ENCODE results near the gene RPL27. TPM values are rescaled to one million over a fixed set of nuclear protein-coding genes. Genes with fewer than 3 reads are reported as not detected.

Gene RPL27
- total RNA-seq, 1 donor from 2014 or later = 1,032 TPM

DNA sequence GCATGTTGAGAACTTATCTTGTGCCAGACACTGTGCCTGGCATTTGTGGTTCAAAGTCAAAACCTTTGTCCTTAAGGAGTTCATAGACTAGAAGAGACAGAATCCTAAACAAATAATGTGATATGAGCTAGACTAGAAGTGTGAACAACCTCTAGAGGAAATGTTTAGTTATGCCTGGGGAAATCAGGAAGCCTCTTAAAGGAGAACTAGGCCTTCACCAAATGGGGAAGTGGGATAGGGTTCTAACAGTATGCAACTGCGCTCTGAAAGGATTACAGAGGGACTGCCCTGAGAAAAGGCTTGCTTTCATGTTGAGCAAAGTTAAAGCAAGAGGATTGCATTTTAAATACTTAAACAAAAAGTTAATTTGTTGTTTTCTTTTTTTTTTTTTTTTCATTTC, 13.0 kb upstream of the RPL27 start:
- no peaks in the 10 kb centered on the region for H3K9me3 ChIP-seq (ENCODE audit: insufficient read depth, low read depth, low read length)
- no peak for DNase-seq (ENCODE audit: low read depth)
- peaks cover 25% of the 10 kb centered on the region for H3K79me2 ChIP-seq (ENCODE audit: insufficient read depth, low read length)
- FAIRE-seq = no peak
- H3K36me3 ChIP-seq (ENCODE audit: insufficient read depth, low read length) = peaks cover 23% of the 10 kb centered on the region
- no peak overlapping the region for H3K9ac ChIP-seq (ENCODE audit: low read length)
- H4K20me1 ChIP-seq (ENCODE audit: insufficient read depth, low read length) = peaks cover 21% of the 10 kb centered on the region
- Mint-ChIP-seq H3K4me1 (ENCODE audit: low read depth, unreplicated experiment) (peaks cover 14% of the 10 kb centered on the region), H3K27ac (ENCODE audit: unreplicated experiment) (no peak overlapping the region), H3K27me3 (ENCODE audit: low read depth, unreplicated experiment) (no peaks in the 10 kb centered on the region), H3K4me3 (ENCODE audit: unreplicated experiment) (no peak overlapping the region), H3K36me3 (ENCODE audit: low read depth, unreplicated experiment) (peaks cover 16% of the 10 kb centered on the region), H3K9me3 (ENCODE audit: unreplicated experiment) (no peaks in the 10 kb centered on the region)
- TF ChIP-seq, protein P1, sequence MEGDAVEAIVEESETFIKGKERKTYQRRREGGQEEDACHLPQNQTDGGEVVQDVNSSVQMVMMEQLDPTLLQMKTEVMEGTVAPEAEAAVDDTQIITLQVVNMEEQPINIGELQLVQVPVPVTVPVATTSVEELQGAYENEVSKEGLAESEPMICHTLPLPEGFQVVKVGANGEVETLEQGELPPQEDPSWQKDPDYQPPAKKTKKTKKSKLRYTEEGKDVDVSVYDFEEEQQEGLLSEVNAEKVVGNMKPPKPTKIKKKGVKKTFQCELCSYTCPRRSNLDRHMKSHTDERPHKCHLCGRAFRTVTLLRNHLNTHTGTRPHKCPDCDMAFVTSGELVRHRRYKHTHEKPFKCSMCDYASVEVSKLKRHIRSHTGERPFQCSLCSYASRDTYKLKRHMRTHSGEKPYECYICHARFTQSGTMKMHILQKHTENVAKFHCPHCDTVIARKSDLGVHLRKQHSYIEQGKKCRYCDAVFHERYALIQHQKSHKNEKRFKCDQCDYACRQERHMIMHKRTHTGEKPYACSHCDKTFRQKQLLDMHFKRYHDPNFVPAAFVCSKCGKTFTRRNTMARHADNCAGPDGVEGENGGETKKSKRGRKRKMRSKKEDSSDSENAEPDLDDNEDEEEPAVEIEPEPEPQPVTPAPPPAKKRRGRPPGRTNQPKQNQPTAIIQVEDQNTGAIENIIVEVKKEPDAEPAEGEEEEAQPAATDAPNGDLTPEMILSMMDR (IDR thresholded peaks at IDR 0.05; ENCODE audit: insufficient read depth, low read depth, low read length) = no peak
- no peak for TF ChIP-seq EZH2 (IDR thresholded peaks at IDR 0.05; ENCODE audit: insufficient read depth, low read length)
- H3K27ac ChIP-seq (ENCODE audit: low read depth, low read length) = no peak overlapping the region
- H2AFZ ChIP-seq (ENCODE audit: low read depth, low read length) = no peak overlapping the region
- H3K4me1 ChIP-seq (ENCODE audit: insufficient read depth, low read length) = peaks cover 15% of the 10 kb centered on the region
- H3K4me2 ChIP-seq (ENCODE audit: low read length) = no peak overlapping the region
- H3K4me3 ChIP-seq (ENCODE audit: insufficient read depth, low read depth, low read length) = no peak overlapping the region
- H3K27me3 ChIP-seq (ENCODE audit: insufficient read depth, low read length) = no peaks in the 10 kb centered on the region

DNA sequence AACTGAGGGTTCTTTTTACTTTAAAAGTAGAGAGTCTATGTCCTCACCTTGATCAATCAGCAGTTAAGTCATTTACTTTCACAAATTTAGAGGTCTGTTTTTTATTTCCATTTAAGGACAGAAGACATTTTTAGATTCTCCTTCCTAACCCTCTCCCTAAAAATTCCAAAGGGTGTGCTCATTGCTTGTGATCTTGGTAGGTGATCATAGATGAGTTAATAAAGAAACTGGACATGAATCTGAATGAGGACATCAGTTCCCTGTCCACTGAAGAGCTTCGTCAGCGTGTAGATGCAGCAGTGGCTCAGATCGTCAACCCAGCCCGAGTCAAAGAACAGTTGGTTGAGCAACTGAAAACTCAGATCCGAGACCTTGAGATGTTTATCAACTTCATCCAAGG, 9.1 kb upstream of the RPL27 start:
- Histone ChIP-seq H3K9ac (ENCODE audit: low read length) (no peak overlapping the region), H3K4me3 (ENCODE audit: insufficient read depth, low read depth, low read length) (no peak overlapping the region), H2AFZ (ENCODE audit: low read depth, low read length) (no peak overlapping the region), H3K36me3 (ENCODE audit: insufficient read depth, low read length) (peaks cover 43% of the 10 kb centered on the region), H3K27ac (ENCODE audit: low read depth, low read length) (no peak overlapping the region), H4K20me1 (ENCODE audit: insufficient read depth, low read length) (peaks cover 3% of the 10 kb centered on the region), H3K9me3 (ENCODE audit: insufficient read depth, low read depth, low read length) (no peaks in the 10 kb centered on the region), H3K27me3 (ENCODE audit: insufficient read depth, low read length) (no peaks in the 10 kb centered on the region), H3K79me2 (ENCODE audit: insufficient read depth, low read length) (peaks cover 7% of the 10 kb centered on the region), H3K4me2 (ENCODE audit: low read length) (no peak overlapping the region), H3K4me1 (ENCODE audit: insufficient read depth, low read length) (peaks cover 7% of the 10 kb centered on the region)
- TF ChIP-seq, protein P1 (IDR thresholded peaks at IDR 0.05; ENCODE audit: insufficient read depth, low read depth, low read length) = no peak
- no peak for TF ChIP-seq EZH2 (IDR thresholded peaks at IDR 0.05; ENCODE audit: insufficient read depth, low read length)
- Mint-ChIP-seq H3K4me1 (ENCODE audit: low read depth, unreplicated experiment) (peaks cover 12% of the 10 kb centered on the region), H3K9me3 (ENCODE audit: unreplicated experiment) (no peaks in the 10 kb centered on the region), H3K27ac (ENCODE audit: unreplicated experiment) (no peak overlapping the region), H3K4me3 (ENCODE audit: unreplicated experiment) (no peak overlapping the region), H3K36me3 (ENCODE audit: low read depth, unreplicated experiment) (peaks cover 19% of the 10 kb centered on the region), H3K27me3 (ENCODE audit: low read depth, unreplicated experiment) (no peaks in the 10 kb centered on the region)
- FAIRE-seq = no peak
- DNase-seq (ENCODE audit: low read depth) = no peak

DNA sequence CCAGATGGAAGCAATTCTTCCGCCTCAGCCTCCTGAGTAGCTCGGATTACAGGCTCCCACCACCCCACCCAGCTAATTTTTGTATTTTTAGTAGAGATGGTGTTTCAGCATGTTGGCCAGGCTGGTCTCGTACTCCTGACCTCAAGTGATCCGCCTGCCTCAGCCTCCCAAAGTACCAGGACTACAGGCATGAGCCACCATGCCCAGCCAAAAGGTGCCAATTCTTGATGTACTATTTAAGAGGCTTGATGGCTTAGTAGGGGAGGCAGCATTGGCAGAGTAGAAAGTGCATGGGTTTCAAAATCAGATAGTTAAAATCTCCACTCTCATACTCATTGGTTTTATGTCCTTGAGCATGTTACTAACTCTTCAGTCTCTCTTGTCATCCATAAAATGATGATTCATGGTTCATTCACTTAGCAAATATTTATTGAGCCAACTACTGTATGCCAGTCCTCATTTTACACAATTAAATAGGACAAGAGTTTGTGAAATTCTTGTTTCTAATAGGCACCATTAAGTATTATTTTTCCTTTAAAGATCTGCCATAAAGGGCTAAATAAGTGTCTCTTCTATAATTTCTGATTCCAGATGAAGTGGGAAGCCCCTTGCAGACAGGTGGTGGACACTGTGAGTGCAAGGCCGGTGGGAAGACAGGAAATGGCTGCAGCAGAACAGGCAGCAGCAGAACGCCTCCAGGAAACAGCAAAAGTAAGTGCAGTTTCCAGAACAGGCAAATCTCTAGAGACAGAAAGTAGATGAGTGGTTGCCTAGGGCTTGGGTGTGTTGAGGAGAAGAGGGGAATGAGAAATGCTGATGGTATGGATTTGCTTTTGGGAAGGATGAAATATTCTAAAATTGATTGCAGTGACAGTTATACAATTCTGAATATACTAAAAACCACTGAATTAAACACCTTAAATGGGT, 8.2 kb upstream of the RPL27 start:
- no peak overlapping the region for H3K4me3 Mint-ChIP-seq (ENCODE audit: unreplicated experiment)
- no peak overlapping the region for H3K9ac ChIP-seq (ENCODE audit: low read length)

More for the DNA sequence above, 8.2 kb upstream of the RPL27 start:
- Histone ChIP-seq H4K20me1 (ENCODE audit: insufficient read depth, low read length) (no peaks in the 10 kb centered on the region), H3K27ac (ENCODE audit: low read depth, low read length) (peak overlapping the region; percentile 4), H3K79me2 (ENCODE audit: insufficient read depth, low read length) (peaks cover 7% of the 10 kb centered on the region), H3K4me1 (ENCODE audit: insufficient read depth, low read length) (peaks cover 7% of the 10 kb centered on the region), H3K4me3 (ENCODE audit: insufficient read depth, low read depth, low read length) (no peak overlapping the region), H2AFZ (ENCODE audit: low read depth, low read length) (no peak overlapping the region), H3K27me3 (ENCODE audit: insufficient read depth, low read length) (no peaks in the 10 kb centered on the region), H3K36me3 (ENCODE audit: insufficient read depth, low read length) (peaks cover 43% of the 10 kb centered on the region), H3K9me3 (ENCODE audit: insufficient read depth, low read depth, low read length) (no peaks in the 10 kb centered on the region), H3K4me2 (ENCODE audit: low read length) (peak overlapping the region; percentile 6)
- Mint-ChIP-seq H3K27ac (ENCODE audit: unreplicated experiment) (peak overlapping the region; percentile 12), H3K4me1 (ENCODE audit: low read depth, unreplicated experiment) (peaks cover 12% of the 10 kb centered on the region), H3K36me3 (ENCODE audit: low read depth, unreplicated experiment) (peaks cover 24% of the 10 kb centered on the region), H3K9me3 (ENCODE audit: unreplicated experiment) (no peaks in the 10 kb centered on the region), H3K27me3 (ENCODE audit: low read depth, unreplicated experiment) (no peaks in the 10 kb centered on the region)
- FAIRE-seq = no peak
- peak; percentile 19 for DNase-seq (ENCODE audit: low read depth)
- TF ChIP-seq EZH2 (IDR thresholded peaks at IDR 0.05; ENCODE audit: insufficient read depth, low read length) = no peak
- TF ChIP-seq, protein P1 (IDR thresholded peaks at IDR 0.05; ENCODE audit: insufficient read depth, low read depth, low read length) = no peak
